Measurements from ENCODE around the gene RGPD8. TPM values are rescaled to one million over a fixed set of nuclear protein-coding genes. Genes with fewer than 3 reads are reported as not detected.
A peak's percentile ranks its signal among the peaks of the same experiment; 100 is the strongest.
"Not testable (repeated sequence)": the region's sequence is repeated elsewhere in the genome, so short reads cannot be mapped to it uniquely, and the experiment has no call there.

The RGPD8 gene
- total RNA-seq (2014; rRNA removed) = 8.4 and 13.6 TPM in 2 replicates
- Bru-seq, nascent RNA = percentile 68 among the genes with signal in this experiment
- percentile 64 among the genes with signal in this experiment for BruChase-seq, experiment 1, labeled RNA remaining after a 6-hour chase
- BruChase-seq, experiment 2, labeled RNA remaining after a 2-hour chase = percentile 71 among the genes with signal in this experiment
- long read RNA-seq, full-length matches to known transcripts = 5 of 10 reads
- long read RNA-seq, partial matches to known transcripts = 2 of 10 reads
- long read RNA-seq, other reads (novel, unspliced or antisense) = 3 of 10 reads

GRCh38 chr2:112433480-112433879 lies at the start of gene RGPD8:
RGPD8 (minus strand) TSS chr2:112433645; CDS start chr2:112433453, 192 bp downstream.
- Histone ChIP-seq H3K4me2 (ENCODE audit: low read length) (peak within 1 kb of the TSS; percentile 74), H3K9ac (ENCODE audit: low read length) (peak within 1 kb of the TSS; percentile 25; the same call in 1 of the 2 replicates), H3K4me3 (ENCODE audit: low read length) (peak within 1 kb of the TSS; percentile 67), H3K79me2 (ENCODE audit: low read length) (peaks cover 18% of the 10 kb centered on the region), H2AFZ (ENCODE audit: low read length) (0 out of 2 replicates have a peak within 1 kb of the TSS, but pooled peaks have one; percentile 48)
- ChIA-PET POLR2A (ENCODE audit: unreplicated experiment) (interaction anchor here (0.6 kb wide), 1 partner anchor 316 kb away, joined by 6 read pairs; no protein-coding TSS in a partner anchor), CTCF (interaction anchor here (0.5 to 1.0 kb wide), 9 partner anchors 172 to 801 kb away, joined by 3 to 7 read pairs (median 4); no protein-coding TSS in a partner anchor)
- H3K27me3 ChIP-seq (ENCODE audit: low read length); H3K36me3 ChIP-seq (ENCODE audit: low read depth, low read length); BruUV-seq (replicated peaks); H3K4me1 ChIP-seq (ENCODE audit: insufficient read depth, low read length); H3K27ac ChIP-seq (ENCODE audit: low read length); H3K9me2 ChIP-seq (replicated peaks; ENCODE audit: low read length); H4K20me1 ChIP-seq (ENCODE audit: low read length); H3K9me3 ChIP-seq (ENCODE audit: low read length); H3F3A ChIP-seq (ENCODE audit: low read length, unreplicated experiment): not testable (repeated sequence)
- TF ChIP-seq CTCF (conservative IDR thresholded peaks at IDR 0.05; ENCODE audit: low read depth, low read length) = peak; percentile 26; the same call in 1 of the 2 replicates
- peak; percentile 77 for DNase-seq
- intact Hi-C loops (cut with micrococcal nuclease) = loop anchor here (10.0 kb wide), 2 partner anchors 179 to 309 kb away; partner anchors contain the start of gene ZC3H8
- ATAC-seq = peak; percentile 98

- peak overlapping the region; percentile 99 for H3K4me2 ChIP-seq (ENCODE audit: low read length)
- H3K9me2 ChIP-seq (replicated peaks; ENCODE audit: low read length) = no peaks in the 10 kb centered on the region
- peak overlapping the region; percentile 100 for H3K4me3 ChIP-seq (ENCODE audit: low read length)
- peak overlapping the region; percentile 94 for H3K9ac ChIP-seq (ENCODE audit: low read length)
- CTCF ChIA-PET = interaction anchor here (0.6 to 0.7 kb wide), 2 partner anchors 9 to 101 kb away, joined by 12 to 16 read pairs; no protein-coding TSS in a partner anchor
- peak; percentile 22; the same call in 1 of the 2 replicates for ATAC-seq
- DNase-seq = peak; percentile 58
- no peak for TF ChIP-seq CTCF (conservative IDR thresholded peaks at IDR 0.05; ENCODE audit: low read depth, low read length)
- TF ChIP-seq EZH2phosphoT487 (IDR thresholded peaks at IDR 0.05; ENCODE audit: borderline replicate concordance, low read length) = no peak
- TF ChIP-seq EZH2 (IDR thresholded peaks at IDR 0.05; ENCODE audit: low read length, unreplicated experiment) = no peak
- H3K4me1 ChIP-seq (ENCODE audit: insufficient read depth, low read length) = peaks cover 17% of the 10 kb centered on the region
- BruUV-seq (replicated peaks) = no TSS peak
- H2AFZ ChIP-seq (ENCODE audit: low read length) = peak overlapping the region; percentile 70
- peak overlapping the region; percentile 74 for H3K27ac ChIP-seq (ENCODE audit: low read length)
- peaks cover 9% of the 10 kb centered on the region; the same call in 1 of the 2 replicates for H3K36me3 ChIP-seq (ENCODE audit: low read depth, low read length)
- intact Hi-C loops (cut with micrococcal nuclease) = no loop called here
- POLR2A ChIA-PET (ENCODE audit: unreplicated experiment) = interaction anchor here (0.6 kb wide), 1 partner anchor 161 kb away, joined by 5 read pairs; no protein-coding TSS in a partner anchor
- H3K79me2 ChIP-seq (ENCODE audit: low read length) = peaks cover 58% of the 10 kb centered on the region
- H3F3A ChIP-seq (ENCODE audit: low read length, unreplicated experiment) = no peaks in the 10 kb centered on the region
- no peaks in the 10 kb centered on the region for H3K9me3 ChIP-seq (ENCODE audit: low read length)
- no peaks in the 10 kb centered on the region for H3K27me3 ChIP-seq (ENCODE audit: low read length)
- no peaks in the 10 kb centered on the region for H4K20me1 ChIP-seq (ENCODE audit: low read length)
Measured at GRCh38 chr2:112483042-112483473, 49.6 kb upstream of the RGPD8 start.

Measured in PC-3 (cell line).